Bronchial epithelial cell (primary cell): ENCODE measurements around the gene FARSB. TPM values are rescaled to one million over a fixed set of nuclear protein-coding genes. Genes with fewer than 3 reads are reported as not detected.

Experiments used
- DNase-seq: peaks from one replicate; pipeline ENCODE4 v3.0.0-alpha.2; 2010; ENCODE audit warnings: low read depth
- FAIRE-seq: peaks from 2 replicates; lab custom pipeline; 2011; peaks lifted over from hg19 to GRCh38; lab: Jason Lieb, UNC
- H3K27me3 ChIP-seq: 2 replicates; pipeline ENCODE4 v1.5.1; 2011; ENCODE audit warnings: low read length; ENCODE audit not compliant: control insufficient read depth, insufficient read depth
- H3K36me3 ChIP-seq: 2 replicates; pipeline ENCODE4 v1.5.1; 2011; ENCODE audit warnings: low read length; ENCODE audit not compliant: control insufficient read depth, insufficient read depth
- H3K4me3 ChIP-seq: 2 replicates; pipeline ENCODE4 v1.5.1; 2011; ENCODE audit warnings: mild to moderate bottlenecking, low read depth, low read length, control low read depth
- CTCF ChIP-seq: IDR thresholded peaks from 2 replicates; pipeline ENCODE4 v1.5.1; 2011; ENCODE audit warnings: mild to moderate bottlenecking, moderate library complexity, low read length, control low read depth, inconsistent platforms; ENCODE audit not compliant: insufficient read depth, severe bottlenecking
- total RNA-seq: library from RNA; depleted of rRNA; stranded (reverse); fragments of >200 nt; gene quantifications from 2 replicates; pipeline ENCODE4 v1.2.1, GENCODE V29; 2014

The FARSB gene
- total RNA-seq, 1 donor from 2014 or later = 12.9 TPM

GRCh38 chr2:222656526-222657446, 894 bp upstream of the FARSB start:
- Histone ChIP-seq H3K4me3 (peak overlapping the region; percentile 68), H3K27me3 (no peaks in the 10 kb centered on the region), H3K36me3 (peaks cover 2% of the 10 kb centered on the region)
- FAIRE-seq (no peak), DNase-seq (no peak)
- TF ChIP-seq CTCF = no peak

GRCh38 chr2:222653280-222653679, 2.6 kb downstream of the FARSB start:
- H3K4me3 ChIP-seq = no peak overlapping the region
- no peaks in the 10 kb centered on the region for H3K27me3 ChIP-seq
- no peak for FAIRE-seq
- peaks cover 2% of the 10 kb centered on the region for H3K36me3 ChIP-seq
- DNase-seq = no peak
- TF ChIP-seq CTCF = no peak

DNA sequence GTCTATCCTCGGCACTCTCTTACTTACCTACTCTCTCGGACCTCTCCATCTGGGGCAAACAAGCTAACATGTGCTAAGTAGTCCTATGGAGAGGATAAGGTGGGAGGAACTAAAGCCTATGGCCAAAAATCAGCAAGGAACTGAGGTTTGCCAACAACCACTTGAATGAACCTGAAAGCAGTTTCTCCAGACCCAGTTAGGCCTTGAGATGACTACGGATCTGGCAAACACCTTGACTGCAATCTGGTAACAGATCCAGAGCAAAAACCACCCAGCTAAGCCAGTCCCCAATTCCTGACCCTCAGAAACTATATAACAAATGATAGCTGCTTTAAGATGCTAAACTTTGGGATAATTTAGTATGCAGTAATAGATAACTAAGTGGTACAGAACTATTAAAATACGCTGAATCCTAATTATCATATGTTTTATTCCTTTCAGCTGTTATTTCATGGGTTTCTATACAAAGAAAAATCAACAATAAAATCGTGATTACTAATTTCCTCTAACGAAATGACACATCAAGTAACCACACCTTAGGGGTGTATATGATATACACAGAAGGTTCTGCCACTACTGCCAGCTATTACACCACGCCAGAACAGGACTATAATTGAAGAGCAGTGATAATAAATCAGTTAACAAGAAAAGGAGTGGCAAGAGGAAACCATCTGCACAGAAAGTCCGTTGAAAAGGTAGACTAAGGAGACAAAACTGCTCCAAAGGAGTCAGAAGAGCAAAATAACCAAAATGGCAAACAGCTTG, 3.2 kb downstream of the FARSB start:
- DNase-seq (peak; percentile 69), FAIRE-seq (no peak)
- H3K27me3 ChIP-seq = no peaks in the 10 kb centered on the region
- no peak overlapping the region for H3K4me3 ChIP-seq
- peaks cover 5% of the 10 kb centered on the region for H3K36me3 ChIP-seq
- TF ChIP-seq CTCF = no peak

- TF ChIP-seq CTCF = no peak
- Histone ChIP-seq H3K36me3 (peaks cover 7% of the 10 kb centered on the region), H3K27me3 (no peaks in the 10 kb centered on the region), H3K4me3 (no peak overlapping the region)
- FAIRE-seq (no peak), DNase-seq (no peak)
Measured at GRCh38 chr2:222651718-222652418, 4.0 kb downstream of the FARSB start.

- FAIRE-seq (no peak), DNase-seq (no peak)
- Histone ChIP-seq H3K36me3 (peaks cover 7% of the 10 kb centered on the region), H3K4me3 (no peak overlapping the region), H3K27me3 (no peaks in the 10 kb centered on the region)
- TF ChIP-seq CTCF = no peak
Measured at GRCh38 chr2:222649801-222650200, 6.1 kb downstream of the FARSB start.
